ENCODE data around the gene CETP. TPM values are rescaled to one million over a fixed set of nuclear protein-coding genes. Genes with fewer than 3 reads are reported as not detected.

The CETP gene
- total and polyA plus RNA-seq, 9 of the 15 experiments (the other 6 are each of a cell fraction or from before 2014, with no cell fraction given) = 0.07 to 0.11 TPM; not detected in 7

DNA sequence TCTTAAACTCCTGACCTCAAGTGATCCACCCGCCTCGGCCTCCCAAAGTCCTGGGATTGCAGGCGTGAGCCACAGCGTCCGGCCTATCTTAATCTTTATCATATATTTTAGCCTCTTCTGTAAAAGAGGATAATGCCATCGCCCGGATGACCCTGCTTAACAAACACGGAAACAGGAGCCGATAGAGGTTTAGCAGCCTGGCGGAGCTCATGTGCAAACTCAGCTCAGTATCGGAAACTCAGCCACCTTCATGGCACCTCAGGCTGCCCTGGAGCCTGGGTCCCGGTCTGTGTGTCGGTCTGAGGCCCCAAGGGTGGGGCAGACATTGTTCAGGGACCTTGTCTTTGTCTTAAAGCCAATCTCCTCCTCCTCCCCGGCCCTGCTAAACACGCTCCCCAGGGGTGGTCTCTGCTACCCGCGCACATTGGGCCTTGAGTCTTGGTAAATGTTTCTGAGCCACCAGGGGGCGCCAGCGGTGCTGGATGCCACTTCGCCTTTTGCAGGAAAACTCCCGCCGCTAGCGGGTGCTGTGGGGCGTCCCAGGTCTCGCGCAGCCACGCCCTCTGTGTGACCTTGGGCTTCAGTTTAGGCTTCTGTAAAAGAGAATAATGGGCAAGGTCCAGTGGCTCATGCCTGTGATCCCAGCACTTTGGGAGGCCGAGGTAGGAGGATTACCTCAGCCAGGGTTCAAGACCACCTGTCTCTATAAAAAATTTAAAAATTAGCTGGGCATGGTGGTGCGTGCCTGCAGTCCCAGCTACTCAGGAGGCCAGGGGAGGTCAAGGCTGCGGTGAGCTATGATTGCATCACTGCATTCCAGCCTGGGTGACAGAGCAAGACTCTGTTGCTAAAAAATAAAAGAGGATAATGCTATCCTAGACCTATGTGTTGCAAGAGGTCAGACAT lies 2.7 kb downstream of the CETP start (continued):
- TF ChIP-seq KLF13 (tag; IDR thresholded peaks at IDR 0.05; ENCODE audit: borderline replicate concordance, low read depth) (peak; percentile 84; the same call in 1 of the 2 replicates), ZNF561 (CRISPR knock-in tag; conservative IDR thresholded peaks at IDR 0.05) (no peak), ZNF436 (CRISPR knock-in tag; IDR thresholded peaks at IDR 0.05) (no peak), BRCA1 (IDR thresholded peaks at IDR 0.05) (no peak), BRCA1 (CRISPR knock-in tag; IDR thresholded peaks at IDR 0.05) (no peak), TEAD4 (IDR thresholded peaks at IDR 0.05; ENCODE audit: low read length) (peak; percentile 88), TEAD4 (CRISPR knock-in tag; IDR thresholded peaks at IDR 0.05; ENCODE audit: borderline replicate concordance) (peak; percentile 78; the same call in 1 of the 2 replicates), RBM34 (IDR thresholded peaks at IDR 0.05; ENCODE audit: borderline replicate concordance, insufficient read depth, low read length) (no peak), SAFB (IDR thresholded peaks at IDR 0.05; ENCODE audit: borderline replicate concordance, low read depth, low read length) (no peak), KAT2B (IDR thresholded peaks at IDR 0.05; ENCODE audit: low read depth, low read length) (no peak), TRIM24 (IDR thresholded peaks at IDR 0.05) (peak; percentile 88 to 91), PML (IDR thresholded peaks at IDR 0.05; ENCODE audit: low read length) (no peak), ZNF23 (CRISPR knock-in tag; IDR thresholded peaks at IDR 0.05) (no peak), TAF15 (IDR thresholded peaks at IDR 0.05; ENCODE audit: low read depth, low read length) (no peak), CXXC5 (CRISPR knock-in tag; IDR thresholded peaks at IDR 0.05) (peak; percentile 54; the same call in 1 of the 2 replicates), IRF2 (CRISPR knock-in tag; IDR thresholded peaks at IDR 0.05) (no peak), NR2C1 (IDR thresholded peaks at IDR 0.05) (peak; percentile 81), NR2C1 (tag; IDR thresholded peaks at IDR 0.05) (peak; percentile 84), VEZF1 (CRISPR knock-in tag; IDR thresholded peaks at IDR 0.05) (no peak), U2AF1 (optimal IDR thresholded peaks at IDR 0.05; ENCODE audit: low read depth, low read length) (no peak), ZNF24 (IDR thresholded peaks at IDR 0.05) (no peak), ZNF217 (CRISPR knock-in tag; IDR thresholded peaks at IDR 0.05) (no peak), MAFK (IDR thresholded peaks at IDR 0.05; ENCODE audit: low read length) (no peak), U2AF2 (optimal IDR thresholded peaks at IDR 0.05; ENCODE audit: low read depth, low read length) (no peak)
- TF ChIP-seq, protein P1, sequence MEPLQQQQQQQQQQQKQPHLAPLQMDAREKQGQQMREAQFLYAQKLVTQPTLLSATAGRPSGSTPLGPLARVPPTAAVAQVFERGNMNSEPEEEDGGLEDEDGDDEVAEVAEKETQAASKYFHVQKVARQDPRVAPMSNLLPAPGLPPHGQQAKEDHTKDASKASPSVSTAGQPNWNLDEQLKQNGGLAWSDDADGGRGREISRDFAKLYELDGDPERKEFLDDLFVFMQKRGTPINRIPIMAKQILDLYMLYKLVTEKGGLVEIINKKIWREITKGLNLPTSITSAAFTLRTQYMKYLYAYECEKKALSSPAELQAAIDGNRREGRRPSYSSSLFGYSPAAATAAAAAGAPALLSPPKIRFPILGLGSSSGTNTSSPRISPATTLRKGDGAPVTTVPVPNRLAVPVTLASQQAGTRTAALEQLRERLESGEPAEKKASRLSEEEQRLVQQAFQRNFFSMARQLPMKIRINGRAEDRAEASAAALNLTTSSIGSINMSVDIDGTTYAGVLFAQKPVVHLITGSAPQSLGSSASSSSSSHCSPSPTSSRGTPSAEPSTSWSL (CRISPR knock-in tag; IDR thresholded peaks at IDR 0.05; ENCODE audit: borderline replicate concordance) = no peak
- TF ChIP-seq, protein P2, sequence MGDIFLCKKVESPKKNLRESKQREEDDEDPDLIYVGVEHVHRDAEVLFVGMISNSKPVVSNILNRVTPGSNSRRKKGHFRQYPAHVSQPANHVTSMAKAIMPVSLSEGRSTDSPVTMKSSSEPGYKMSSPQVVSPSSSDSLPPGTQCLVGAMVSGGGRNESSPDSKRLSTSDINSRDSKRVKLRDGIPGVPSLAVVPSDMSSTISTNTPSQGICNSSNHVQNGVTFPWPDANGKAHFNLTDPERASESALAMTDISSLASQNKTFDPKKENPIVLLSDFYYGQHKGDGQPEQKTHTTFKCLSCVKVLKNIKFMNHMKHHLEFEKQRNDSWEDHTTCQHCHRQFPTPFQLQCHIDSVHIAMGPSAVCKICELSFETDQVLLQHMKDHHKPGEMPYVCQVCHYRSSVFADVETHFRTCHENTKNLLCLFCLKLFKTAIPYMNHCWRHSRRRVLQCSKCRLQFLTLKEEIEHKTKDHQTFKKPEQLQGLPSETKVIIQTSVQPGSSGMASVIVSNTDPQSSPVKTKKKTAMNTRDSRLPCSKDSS (IDR thresholded peaks at IDR 0.05; ENCODE audit: low read depth, partially characterized antibody) = no peak

Data from K562 (cell line).